CD4-positive, alpha-beta memory T cell (primary cell): ENCODE results near the gene HRH3. TPM values are rescaled to one million over a fixed set of nuclear protein-coding genes. Genes with fewer than 3 reads are reported as not detected.
A peak's percentile ranks its signal among the peaks of the same experiment; 100 is the strongest.

Experiments
- CTCF ChIA-PET: fragments of 350-600 bp; sonication (Branson Sonifier 250); formaldehyde crosslinking; loops from one replicate; lab custom pipeline; 2021; ENCODE audit warnings: inconsistent platforms; ENCODE audit not compliant: partially characterized antibody; lab: Charles Lee
- POLR2A ChIA-PET: fragments of 350-600 bp; sonication (Branson Sonifier 250); formaldehyde crosslinking; loops from one replicate; lab custom pipeline; 2021; ENCODE audit not compliant: partially characterized antibody; lab: Charles Lee
- DNase-seq, 5 donors: peaks; one replicate each; pipeline versions ENCODE4 v3.0.0 to v3.0.0-alpha.2; 2020 to 2022; ENCODE audit warnings: mixed read lengths in 1 of 5
- H3K27ac ChIP-seq: one replicate; pipeline ENCODE4 v1.7.0; 2013; ENCODE audit warnings: low read depth, low read length
- H3K27me3 ChIP-seq: 2 replicates; pipeline ENCODE4 v1.7.0; 2013; ENCODE audit warnings: mild to moderate bottlenecking, low read length, moderate library complexity; ENCODE audit not compliant: insufficient read depth
- H3K36me3 ChIP-seq: 2 replicates; pipeline ENCODE4 v1.7.0; 2013; ENCODE audit warnings: mild to moderate bottlenecking, low read length, moderate library complexity; ENCODE audit not compliant: insufficient read depth
- H3K4me1 ChIP-seq: 2 replicates; pipeline ENCODE4 v1.7.0; 2013; ENCODE audit warnings: mild to moderate bottlenecking, low read length, moderate library complexity; ENCODE audit not compliant: insufficient read depth
- H3K4me3 ChIP-seq, 2 donors: one replicate each; pipeline ENCODE4 v1.7.0; 2013; ENCODE audit warnings: low read length in 2 of 2, mild to moderate bottlenecking in 1 of 2
- H3K9me3 ChIP-seq, 2 donors: one replicate each; pipeline ENCODE4 v1.7.0; 2013; ENCODE audit warnings: low read length in 2 of 2, control low read depth in 1 of 2; ENCODE audit not compliant: control insufficient read depth in 1 of 2
- H3K27ac Mint-ChIP-seq, 7 donors: one replicate each; pipeline ENCODE4 v1.8.0; 2020 to 2021; ENCODE audit warnings: mixed read lengths in 7 of 7, mild to moderate bottlenecking in 6 of 7, inconsistent platforms in 3 of 7, moderate library complexity in 3 of 7
- H3K27me3 Mint-ChIP-seq, 2 donors: one replicate each; pipeline ENCODE4 v1.8.0; 2020 to 2021; ENCODE audit warnings: mixed read lengths in 2 of 2
- H3K36me3 Mint-ChIP-seq, 2 donors: one replicate each; pipeline ENCODE4 v1.8.0; 2020 to 2021; ENCODE audit warnings: mixed read lengths in 2 of 2, inconsistent platforms in 1 of 2, mild to moderate bottlenecking in 1 of 2
- H3K4me1 Mint-ChIP-seq, 4 donors: one replicate each; pipeline ENCODE4 v1.8.0; 2020 to 2021; ENCODE audit warnings: mixed read lengths in 4 of 4, mild to moderate bottlenecking in 1 of 4
- H3K4me3 Mint-ChIP-seq, 8 donors: one replicate each; pipeline ENCODE4 v1.8.0; 2020 to 2021; ENCODE audit warnings: mixed read lengths in 8 of 8, mild to moderate bottlenecking in 7 of 8, moderate library complexity in 6 of 8, inconsistent platforms in 3 of 8
- H3K9me3 Mint-ChIP-seq, 8 donors: one replicate each; pipeline ENCODE4 v1.8.0; 2020 to 2021; ENCODE audit warnings: mixed read lengths in 8 of 8, mild to moderate bottlenecking in 5 of 8, inconsistent platforms in 3 of 8, moderate library complexity in 1 of 8
- intact Hi-C: fragments of 100-400 bp; cut with micrococcal nuclease; formaldehyde crosslinking; loops from one replicate; pipeline ENCODE4 v1.15.1; 2023
- polyA plus RNA-seq, 2 donors: library from polyadenylated mRNA; unstranded; fragments of 300-500 nt; fragmentation: Illumina TruSeq; gene quantifications; one replicate each; pipeline ENCODE4 v1.2.3, GENCODE V29; 2021
- total RNA-seq, 2 experiments: library from RNA; stranded (reverse); gene quantifications; one replicate each; pipeline ENCODE4 v1.2.3, GENCODE V29; 2021

HRH3 gene
- total and polyA plus RNA-seq, 4 experiments from 2014 or later: not detected

DNA sequence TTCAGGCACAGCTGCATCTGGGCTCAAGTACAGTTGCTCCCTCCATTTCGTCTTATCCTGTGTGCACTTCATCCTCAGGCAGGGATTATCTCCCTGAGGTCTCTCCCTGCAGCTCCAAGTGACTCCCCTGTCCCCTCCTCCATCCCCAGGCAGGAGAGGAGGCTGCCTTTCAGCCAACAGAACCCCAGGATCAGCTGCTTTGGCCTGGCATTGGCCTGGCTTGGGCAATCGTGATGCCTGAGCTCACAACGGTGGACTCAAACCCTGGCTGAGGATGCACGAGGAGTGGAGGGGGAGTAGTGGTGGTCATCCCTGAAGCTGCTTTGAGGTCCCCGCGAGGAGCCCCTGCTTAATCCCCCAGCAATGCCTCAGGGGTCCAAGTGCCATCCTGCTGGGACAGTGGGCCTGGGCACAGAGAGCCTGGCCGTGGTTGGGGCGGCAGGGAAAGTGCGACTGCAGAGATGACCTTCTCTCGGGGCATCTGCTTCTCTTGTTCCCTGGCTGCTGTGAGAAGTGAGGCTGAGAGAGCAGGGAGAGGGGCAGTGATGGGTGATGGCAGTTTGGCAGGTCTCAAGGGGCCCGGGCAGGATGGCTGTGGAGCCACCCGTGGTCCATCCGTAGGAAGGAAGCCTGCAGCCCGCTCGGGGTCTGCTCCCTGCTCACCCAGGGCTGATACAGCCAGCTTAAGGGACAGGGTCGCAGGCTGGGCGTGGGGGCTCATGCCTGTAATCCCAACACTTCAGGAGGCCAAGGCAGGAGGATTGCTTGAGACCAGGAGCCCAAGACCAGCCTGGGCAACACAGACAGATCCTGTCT is 6.0 kb upstream of the HRH3 start:
- Mint-ChIP-seq H3K9me3 (no peaks in the 10 kb centered on the region), H3K27ac (no peak overlapping the region), H3K4me3 (no peak overlapping the region), H3K36me3 (no peaks in the 10 kb centered on the region), H3K4me1 (peaks cover 0 to 2% (median under 1%) of the 10 kb centered on the region in 4 donors), H3K27me3 (peaks cover 15 to 18% of the 10 kb centered on the region in 2 donors)
- ChIA-PET CTCF (no interaction called here), POLR2A (no interaction called here)
- peaks cover 10% of the 10 kb centered on the region for H3K27me3 ChIP-seq
- no peaks in the 10 kb centered on the region for H3K36me3 ChIP-seq
- intact Hi-C loops: no loop called here
- H3K4me3 ChIP-seq: no peak overlapping the region
- no peak for DNase-seq
- no peak overlapping the region for H3K27ac ChIP-seq
- no peaks in the 10 kb centered on the region for H3K4me1 ChIP-seq
- no peaks in the 10 kb centered on the region for H3K9me3 ChIP-seq

DNA sequence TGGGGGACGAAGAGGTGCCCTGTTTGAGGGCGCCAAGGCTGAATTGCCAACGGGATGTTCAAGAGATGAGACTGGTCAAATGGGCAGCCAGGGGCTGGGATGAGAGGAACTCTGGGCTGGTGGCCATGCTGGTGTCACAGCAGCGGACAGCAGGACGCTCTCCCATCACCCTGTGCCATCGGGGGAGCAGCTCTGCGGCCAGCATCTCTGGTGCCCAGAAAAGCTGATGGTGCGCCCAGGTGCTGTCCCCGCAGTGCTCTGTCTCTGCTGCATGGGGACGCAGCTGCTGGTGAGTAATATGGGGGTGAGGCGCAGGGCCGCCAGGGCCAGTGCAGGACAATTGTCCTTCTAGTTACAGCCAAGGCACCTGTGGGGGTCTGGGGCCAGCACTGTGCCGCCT is 4.9 kb upstream of the HRH3 start:
- Mint-ChIP-seq H3K4me3 (no peak overlapping the region), H3K27ac (no peak overlapping the region), H3K9me3 (no peaks in the 10 kb centered on the region), H3K27me3 (peaks cover 16 to 19% of the 10 kb centered on the region in 2 donors), H3K4me1 (peaks cover 0 to 2% (median under 1%) of the 10 kb centered on the region in 4 donors), H3K36me3 (no peaks in the 10 kb centered on the region)
- Histone ChIP-seq H3K4me3 (no peak overlapping the region), H3K4me1 (no peaks in the 10 kb centered on the region), H3K36me3 (no peaks in the 10 kb centered on the region), H3K9me3 (no peaks in the 10 kb centered on the region), H3K27ac (no peak overlapping the region), H3K27me3 (peaks cover 14% of the 10 kb centered on the region)
- ChIA-PET CTCF (no interaction called here), POLR2A (no interaction called here)
- intact Hi-C loops: no loop called here
- peak in 1 of 5 donors; percentile 24 for DNase-seq

DNA sequence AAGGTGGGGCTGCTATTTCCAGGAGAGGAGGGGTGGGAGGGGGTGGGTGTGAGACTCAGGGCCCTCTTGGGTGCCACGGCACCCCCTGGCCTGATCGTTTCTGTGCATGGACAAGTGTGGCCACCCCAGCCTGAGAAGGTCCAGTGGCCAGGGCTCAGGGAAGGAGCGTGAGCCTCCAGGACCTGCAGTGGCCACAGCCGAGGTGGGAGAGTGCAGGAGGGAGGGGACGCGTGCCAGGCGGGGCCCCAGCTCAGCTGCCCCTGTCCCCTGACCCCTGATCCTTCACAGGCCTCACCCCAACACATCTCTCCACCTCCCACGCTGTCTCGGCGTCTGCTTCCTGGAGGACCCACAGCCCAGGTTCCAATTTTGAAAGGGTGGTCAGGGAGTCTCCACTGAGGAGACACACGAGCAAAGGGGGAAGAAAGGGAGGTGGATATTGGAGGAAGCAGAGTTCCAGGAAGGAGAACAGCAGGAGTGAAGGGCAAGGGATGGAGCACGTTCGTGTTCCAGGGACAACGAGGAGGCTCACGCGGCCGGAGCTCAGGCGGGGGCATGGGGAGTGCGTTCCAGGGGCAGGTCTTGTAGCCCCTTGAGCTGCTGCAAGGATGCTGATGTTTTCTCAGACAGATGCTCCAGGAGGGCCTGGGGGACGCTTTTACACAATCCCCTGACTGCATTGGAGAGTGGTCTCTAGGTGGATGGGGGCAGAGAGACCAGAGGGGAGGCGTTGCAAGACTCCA is 4.2 kb upstream of the HRH3 start:
- H3K4me3 ChIP-seq: no peak overlapping the region
- peaks cover 0 to 2% (median under 1%) of the 10 kb centered on the region in 4 donors for H3K4me1 Mint-ChIP-seq
- H3K9me3 Mint-ChIP-seq: no peaks in the 10 kb centered on the region
- ChIA-PET POLR2A (no interaction called here), CTCF (no interaction called here)
- no peak overlapping the region for H3K27ac ChIP-seq
- H3K4me1 ChIP-seq: no peaks in the 10 kb centered on the region
- intact Hi-C loops: no loop called here
- no peak overlapping the region for H3K27ac Mint-ChIP-seq
- peaks cover 16 to 19% of the 10 kb centered on the region in 2 donors for H3K27me3 Mint-ChIP-seq
- peak in 1 of 5 donors; percentile 19 for DNase-seq
- H3K4me3 Mint-ChIP-seq: no peak overlapping the region
- H3K9me3 ChIP-seq: no peaks in the 10 kb centered on the region
- peaks cover 16% of the 10 kb centered on the region for H3K27me3 ChIP-seq
- H3K36me3 ChIP-seq: no peaks in the 10 kb centered on the region
- no peaks in the 10 kb centered on the region for H3K36me3 Mint-ChIP-seq

DNA sequence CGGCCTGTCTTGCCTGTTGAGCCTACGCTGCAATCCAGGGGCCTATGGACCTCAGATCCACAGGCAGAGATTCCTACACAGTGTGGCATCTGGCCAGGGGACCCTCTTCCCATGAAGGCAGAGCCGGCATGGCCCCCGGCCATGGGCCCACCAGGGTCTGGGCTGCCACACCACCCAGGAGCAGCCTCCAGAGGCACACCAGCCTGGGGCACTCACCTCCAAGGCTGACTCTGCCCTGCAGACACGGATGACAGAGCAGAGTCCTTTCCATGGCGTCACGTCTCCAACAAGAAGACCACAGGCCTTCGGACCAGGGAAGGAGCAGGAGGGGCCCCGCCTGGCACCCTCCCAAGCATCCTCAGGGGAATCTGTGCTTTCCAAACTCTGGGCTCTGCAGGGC is 3.5 kb upstream of the HRH3 start:
- Mint-ChIP-seq H3K27ac (no peak overlapping the region), H3K4me3 (no peak overlapping the region), H3K9me3 (no peaks in the 10 kb centered on the region), H3K4me1 (peaks cover 0 to 3% (median 2%) of the 10 kb centered on the region in 4 donors), H3K36me3 (no peaks in the 10 kb centered on the region), H3K27me3 (peaks cover 18 to 23% of the 10 kb centered on the region in 2 donors)
- DNase-seq: peak in 1 of 5 donors; percentile 10
- Histone ChIP-seq H3K9me3 (no peaks in the 10 kb centered on the region), H3K4me1 (no peaks in the 10 kb centered on the region), H3K4me3 (no peak overlapping the region), H3K27me3 (peaks cover 22% of the 10 kb centered on the region), H3K27ac (no peak overlapping the region), H3K36me3 (no peaks in the 10 kb centered on the region)
- ChIA-PET CTCF (no interaction called here), POLR2A (no interaction called here)
- intact Hi-C loops: no loop called here

DNA sequence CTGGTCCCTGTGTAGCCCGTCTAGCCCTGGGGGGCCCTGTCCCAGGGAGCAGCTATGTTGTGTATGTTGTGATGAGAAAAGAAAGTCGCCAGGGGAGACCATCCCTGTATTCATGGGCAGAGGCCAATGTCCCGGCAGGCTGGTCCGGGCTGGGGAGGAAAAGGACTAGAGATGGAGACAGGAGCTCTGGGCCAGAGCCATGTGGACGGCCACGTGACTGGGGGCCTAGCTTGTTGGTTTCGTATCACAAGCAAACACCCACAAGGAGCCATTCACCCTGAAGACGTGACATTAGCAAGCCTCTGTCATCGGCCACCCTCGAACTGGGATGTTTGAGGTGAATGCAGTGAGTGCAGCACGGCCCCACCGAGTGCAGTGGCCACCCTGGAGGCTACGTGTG is 2.9 kb upstream of the HRH3 start:
- Histone ChIP-seq H3K27me3 (peaks cover 22% of the 10 kb centered on the region), H3K4me3 (no peak overlapping the region), H3K9me3 (no peaks in the 10 kb centered on the region), H3K27ac (no peak overlapping the region), H3K4me1 (no peaks in the 10 kb centered on the region), H3K36me3 (no peaks in the 10 kb centered on the region)
- DNase-seq: peak in 1 of 5 donors; percentile 25
- H3K36me3 Mint-ChIP-seq: no peaks in the 10 kb centered on the region
- peaks cover 18 to 23% of the 10 kb centered on the region in 2 donors for H3K27me3 Mint-ChIP-seq
- H3K9me3 Mint-ChIP-seq: no peaks in the 10 kb centered on the region
- no peak overlapping the region for H3K27ac Mint-ChIP-seq
- H3K4me1 Mint-ChIP-seq: peaks cover 0 to 3% (median 2%) of the 10 kb centered on the region in 4 donors
- intact Hi-C loops: no loop called here
- ChIA-PET POLR2A (no interaction called here), CTCF (no interaction called here)
- no peak overlapping the region for H3K4me3 Mint-ChIP-seq

DNA sequence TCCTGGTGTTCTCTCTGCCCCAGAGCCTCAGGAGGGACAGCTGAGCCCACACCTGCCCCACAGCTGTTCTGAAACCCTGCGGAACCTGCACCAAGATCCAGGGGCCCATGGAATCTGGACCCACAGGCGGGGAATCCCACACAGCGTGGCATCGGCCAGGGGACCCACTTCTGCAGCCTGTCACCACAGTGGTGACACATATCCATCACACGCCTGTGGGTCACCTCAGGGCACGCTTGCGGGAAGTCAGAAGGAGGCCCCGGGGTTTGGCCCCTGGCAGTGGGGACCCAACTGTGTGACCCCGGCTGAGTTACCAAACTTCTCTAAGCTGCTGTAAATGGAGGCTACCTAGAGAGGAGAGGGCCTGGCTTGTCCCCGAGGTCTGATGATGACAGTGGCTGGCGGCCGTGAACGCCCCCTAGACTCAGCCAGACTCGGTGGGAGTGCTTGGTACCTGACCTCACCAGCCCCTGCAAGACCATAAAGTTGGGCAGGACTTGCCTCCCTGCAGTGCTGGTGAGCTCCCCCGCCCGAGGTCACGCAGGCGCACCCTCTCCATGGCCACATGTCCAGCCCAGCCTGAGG is 2.3 kb upstream of the HRH3 start:
- Mint-ChIP-seq H3K9me3 (no peaks in the 10 kb centered on the region), H3K4me3 (no peak overlapping the region), H3K4me1 (peaks cover 0 to 3% (median 2%) of the 10 kb centered on the region in 4 donors), H3K27me3 (peaks cover 20 to 23% of the 10 kb centered on the region in 2 donors), H3K27ac (no peak overlapping the region), H3K36me3 (no peaks in the 10 kb centered on the region)
- no peaks in the 10 kb centered on the region for H3K4me1 ChIP-seq
- DNase-seq: peak in 1 of 5 donors; percentile 5
- H3K27me3 ChIP-seq: peaks cover 22% of the 10 kb centered on the region
- H3K4me3 ChIP-seq: no peak overlapping the region
- no peaks in the 10 kb centered on the region for H3K9me3 ChIP-seq
- no peaks in the 10 kb centered on the region for H3K36me3 ChIP-seq
- no peak overlapping the region for H3K27ac ChIP-seq
- ChIA-PET POLR2A (no interaction called here), CTCF (no interaction called here)
- intact Hi-C loops: no loop called here
